SK-N-MC (cell line): ENCODE data around the gene AP5S1.

ENCODE experiments used
- EZH2 ChIP-seq: fragments of 200-600 bp; sonication (generic); IDR thresholded peaks from one replicate; pipeline ENCODE4 v1.6.1; 2017; ENCODE audit warnings: antibody characterized with exemption
- FOXP2 ChIP-seq: optimal IDR thresholded peaks from 2 replicates; pipeline ENCODE3; 2011; ENCODE audit warnings: mild to moderate bottlenecking, moderate library complexity; ENCODE audit not compliant: insufficient read depth; ENCODE audit errors: extremely low read length, control extremely low read depth
- POLR2AphosphoS5 ChIP-seq: IDR thresholded peaks from 2 replicates; pipeline ENCODE4 v1.6.1; 2012; ENCODE audit warnings: mild to moderate bottlenecking, low read depth, low read length, borderline replicate concordance

DNA sequence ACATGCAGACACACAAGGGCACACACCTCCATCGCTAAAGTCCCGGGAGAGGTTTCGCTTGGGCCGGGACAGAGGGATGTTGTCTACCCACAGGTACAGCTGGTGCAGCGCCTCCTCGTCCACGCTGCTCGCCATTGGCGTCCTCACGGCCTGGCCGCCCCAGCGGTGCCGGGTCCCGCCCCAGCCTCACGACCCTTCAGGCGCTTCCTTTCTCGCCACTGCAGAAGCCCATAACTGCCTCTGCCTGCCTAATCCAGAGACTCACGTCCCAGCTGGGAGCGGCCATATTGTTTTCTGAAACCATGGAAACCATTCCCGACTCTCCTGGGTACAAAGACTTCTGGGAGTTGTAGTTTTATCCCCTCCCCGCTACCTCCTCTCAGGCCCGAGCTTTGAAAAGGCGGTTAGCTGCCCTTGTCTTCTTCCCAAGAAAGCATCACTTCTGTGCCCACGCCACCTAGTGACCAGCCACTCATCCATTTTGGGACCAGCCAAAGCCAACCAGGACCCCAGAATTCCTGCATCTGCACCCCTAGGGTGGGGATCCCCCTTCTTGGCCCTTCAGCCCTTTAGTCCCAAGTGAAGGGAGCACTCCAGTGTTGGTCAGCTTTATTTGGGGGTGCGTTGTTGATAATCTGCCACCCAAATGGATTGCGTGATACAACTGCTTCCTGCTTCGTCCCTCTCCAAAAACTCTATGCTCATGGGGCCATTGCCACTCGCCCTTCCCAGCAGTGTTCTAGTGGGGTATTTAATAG is 39.0 kb upstream of the AP5S1 start, which contains the start of gene SPEF1:
- no peak for TF ChIP-seq EZH2
- TF ChIP-seq POLR2AphosphoS5 = peak; percentile 49; the same call in 1 of the 2 replicates
- no peak for TF ChIP-seq FOXP2
